GM18505 (cell line): ENCODE data around the gene ASB1.

Experiments
- ATAC-seq: cut with Tn5 transposase; IDR thresholded peaks from one replicate; pipeline ENCODE4 v1.9.1; 2021; ENCODE audit not compliant: unreplicated experiment
- POLR2A ChIP-seq: IDR thresholded peaks from 4 replicates; pipeline ENCODE4 v1.6.1; 2011; ENCODE audit warnings: borderline replicate concordance; ENCODE audit not compliant: insufficient read depth, insufficient read length; ENCODE audit errors: extremely low read depth

ASB1 gene

GRCh38 chr2:238408615-238409340, 17.9 kb upstream of the ASB1 start:
- TF ChIP-seq POLR2A = no peak
- ATAC-seq = no peak

DNA sequence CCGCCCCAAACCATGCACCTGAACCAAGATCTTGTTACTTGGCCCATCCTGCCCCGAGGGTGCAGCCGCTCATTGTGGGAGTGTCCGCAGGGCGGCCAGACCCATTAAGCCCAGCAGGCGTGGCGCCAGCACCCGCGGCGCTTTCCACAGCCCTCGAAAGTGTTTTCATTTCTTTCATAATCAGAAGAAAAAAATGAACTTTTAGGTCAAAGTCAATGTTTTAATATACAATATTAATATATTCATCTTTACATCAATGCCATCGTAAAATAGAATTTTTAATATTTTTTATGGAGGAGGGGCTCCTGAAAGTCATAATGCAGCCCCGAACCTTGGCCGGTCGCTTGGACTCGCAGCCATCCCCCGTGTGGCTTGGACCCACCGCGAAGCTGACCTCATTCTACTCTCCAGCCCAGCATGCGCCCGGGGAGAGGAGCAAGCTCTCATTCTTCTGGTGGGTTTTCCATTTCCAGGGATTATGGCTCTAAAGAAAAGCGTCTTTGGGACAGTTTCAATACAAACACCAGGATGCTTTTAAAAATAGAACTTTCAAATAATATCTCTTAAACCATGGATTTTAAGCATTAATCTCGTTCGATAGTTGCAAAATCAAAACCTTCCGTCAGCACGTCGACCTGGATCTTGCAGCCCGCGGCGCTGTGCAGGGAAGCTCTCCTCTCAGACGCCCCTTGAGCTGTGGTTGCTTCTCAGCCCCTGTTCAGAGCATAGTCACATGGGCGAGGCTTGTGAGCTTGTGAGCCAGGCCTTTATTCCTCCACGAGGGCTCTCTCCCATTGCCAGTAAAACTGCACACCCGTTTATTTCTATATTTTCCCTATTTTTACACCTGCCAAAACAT, 17.2 kb upstream of the ASB1 start:
- no peak for ATAC-seq
- no peak for TF ChIP-seq POLR2A

- ATAC-seq = no peak
- TF ChIP-seq POLR2A = no peak
Observed at GRCh38 chr2:238412067-238412767, 14.5 kb upstream of the ASB1 start.

DNA sequence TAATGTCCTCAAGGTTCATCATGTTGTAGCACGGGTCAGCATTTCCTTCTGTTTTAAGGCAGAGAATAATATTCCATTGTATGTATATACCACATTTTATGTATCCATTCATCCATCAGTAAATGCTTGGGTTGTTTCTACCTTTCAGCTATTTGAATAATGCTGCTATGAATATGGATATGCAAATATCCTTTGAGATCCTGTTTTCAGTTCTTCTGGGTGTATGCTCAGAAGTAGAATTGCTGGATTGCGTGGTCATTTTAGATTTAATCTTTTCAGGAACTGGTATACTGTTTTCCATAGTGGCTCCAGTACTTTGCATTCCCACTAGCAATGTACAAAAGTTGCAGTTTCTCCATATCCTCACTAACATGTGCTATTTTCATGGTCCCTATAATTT, 13.4 kb upstream of the ASB1 start:
- ATAC-seq = no peak
- TF ChIP-seq POLR2A = no peak

DNA sequence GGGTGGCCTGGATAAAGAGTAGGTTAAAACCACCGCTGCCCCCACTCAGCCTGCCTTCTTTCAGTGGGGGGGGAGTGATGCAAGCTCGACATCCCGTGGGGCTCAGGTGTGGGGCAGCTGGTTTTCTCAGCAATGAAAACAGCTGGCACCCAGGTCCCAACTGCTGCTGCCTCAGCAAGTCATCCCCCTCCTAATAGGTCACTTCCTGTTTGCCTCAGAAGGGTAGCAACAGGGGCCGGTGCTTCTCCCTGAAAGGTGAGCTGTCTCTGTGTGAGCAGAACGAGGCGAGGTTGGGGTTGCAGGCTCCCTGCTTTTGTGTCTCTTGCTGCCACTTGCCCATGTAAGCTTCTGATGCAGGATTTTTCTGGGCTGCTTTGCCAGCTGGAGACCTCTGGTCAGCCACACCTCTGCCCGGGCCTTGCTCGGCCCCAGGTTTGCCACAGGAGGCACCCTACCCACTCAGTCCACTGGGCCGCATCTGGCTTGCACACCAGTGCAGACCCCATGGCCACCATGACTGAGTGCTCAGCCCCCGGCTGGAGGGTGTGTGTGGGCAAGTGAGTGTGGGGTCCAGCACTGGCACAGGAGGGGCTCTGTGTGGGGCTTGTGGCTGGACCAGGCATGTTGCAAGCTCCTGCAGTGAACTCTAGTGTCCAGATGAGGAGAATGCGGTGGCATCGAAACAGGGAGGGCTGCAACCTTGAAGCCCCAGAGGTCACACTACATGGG, 11.5 kb upstream of the ASB1 start:
- no peak for ATAC-seq
- no peak for TF ChIP-seq POLR2A

GRCh38 chr2:238415893-238416292, 10.8 kb upstream of the ASB1 start:
- TF ChIP-seq POLR2A = no peak
- no peak for ATAC-seq

GRCh38 chr2:238418196-238418998, 8.3 kb upstream of the ASB1 start:
- ATAC-seq = no peak
- TF ChIP-seq POLR2A = no peak

GRCh38 chr2:238418999-238419546, 7.7 kb upstream of the ASB1 start:
- no peak for TF ChIP-seq POLR2A
- ATAC-seq = no peak

DNA sequence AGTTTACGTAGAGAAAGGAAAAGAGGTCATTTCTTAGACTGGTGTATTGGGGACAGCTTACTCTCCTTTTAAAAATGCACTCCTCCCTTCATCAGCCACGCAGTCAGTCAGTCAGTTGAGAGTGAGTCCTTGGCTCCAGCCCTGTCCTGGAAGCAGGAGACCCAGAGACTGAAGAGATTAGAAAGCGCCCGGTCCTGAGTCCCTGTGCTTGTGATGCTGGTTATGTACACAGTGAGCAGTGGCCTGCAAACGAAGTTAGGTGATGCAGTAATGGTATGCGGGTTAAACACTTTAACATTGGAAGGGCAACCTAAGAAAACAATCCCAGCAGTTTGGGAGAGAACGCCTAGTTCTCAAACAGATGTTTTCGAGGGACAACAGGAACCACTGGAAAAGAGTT, 6.3 kb upstream of the ASB1 start:
- no peak for TF ChIP-seq POLR2A
- no peak for ATAC-seq

GRCh38 chr2:238420878-238421694, 5.6 kb upstream of the ASB1 start:
- no peak for ATAC-seq
- TF ChIP-seq POLR2A = no peak

- no peak for ATAC-seq
Observed at GRCh38 chr2:238421695-238422035, 5.1 kb upstream of the ASB1 start.

More at GRCh38 chr2:238421695-238422035, 5.1 kb upstream of the ASB1 start:
- TF ChIP-seq POLR2A = no peak
